Neural cell (in vitro differentiated cells): ENCODE data around the gene ABI2. TPM values are rescaled to one million over a fixed set of nuclear protein-coding genes. Genes with fewer than 3 reads are reported as not detected.

Experiments used
- H2AFZ ChIP-seq: fragments of 200-600, 300-800 bp; sonication (generic), shearing (Covaris generic); 2 replicates; pipeline ENCODE4 v1.6.0; 2014; ENCODE audit warnings: low read depth, mild to moderate bottlenecking, antibody characterized with exemption, low read length, moderate library complexity
- H3F3A ChIP-seq: fragments of 200-600 bp; shearing (Covaris generic); 2 replicates; pipeline ENCODE4 v1.6.1; 2016; ENCODE audit warnings: mild to moderate bottlenecking, moderate library complexity, mixed read lengths, antibody characterized with exemption, low read length; ENCODE audit not compliant: insufficient read depth, poor library complexity, severe bottlenecking
- H3K27ac ChIP-seq: fragments of 200-600, 300-800 bp; sonication (generic), shearing (Covaris generic); 2 replicates; pipeline ENCODE4 v1.5.1; 2014; ENCODE audit warnings: mild to moderate bottlenecking, low read length, moderate library complexity
- H3K27me3 ChIP-seq: fragments of 300-800, 200-600 bp; sonication (generic), shearing (Covaris generic); 2 replicates; pipeline ENCODE4 v1.6.0; 2014; ENCODE audit warnings: mild to moderate bottlenecking, low read depth, low read length, moderate library complexity; ENCODE audit not compliant: insufficient read depth
- H3K36me3 ChIP-seq: fragments of 300-800, 200-600 bp; sonication (generic), shearing (Covaris generic); 2 replicates; pipeline ENCODE4 v1.5.1; 2014; ENCODE audit warnings: mild to moderate bottlenecking, antibody characterized with exemption, low read length, moderate library complexity; ENCODE audit not compliant: insufficient read depth
- H3K4me2 ChIP-seq: fragments of 300-800, 200-600 bp; sonication (generic), shearing (Covaris generic); 2 replicates; pipeline ENCODE4 v1.6.0; 2014; ENCODE audit warnings: mild to moderate bottlenecking, low read length
- H3K4me3 ChIP-seq: fragments of 300-800, 200-600 bp; sonication (generic), shearing (Covaris generic); 2 replicates; pipeline ENCODE4 v1.5.1; 2014; ENCODE audit warnings: mild to moderate bottlenecking, low read length, moderate library complexity
- H3K79me2 ChIP-seq: fragments of 200-600 bp; shearing (Covaris generic); replicated peaks from 2 replicates; pipeline ENCODE4 v1.6.0; 2014; ENCODE audit warnings: mild to moderate bottlenecking, low read length, moderate library complexity; ENCODE audit not compliant: insufficient read depth
- H3K9ac ChIP-seq: fragments of 300-800, 200-600 bp; sonication (generic), shearing (Covaris generic); 2 replicates; pipeline ENCODE4 v1.6.1; 2016; ENCODE audit warnings: mild to moderate bottlenecking, low read length, mixed read lengths
- H3K9me2 ChIP-seq: fragments of 200-600 bp; shearing (Covaris generic); 2 replicates; pipeline ENCODE4 v1.6.1; 2016; ENCODE audit warnings: mild to moderate bottlenecking, low read length, mixed read lengths; ENCODE audit not compliant: insufficient read depth
- H3K9me3 ChIP-seq: fragments of 200-600, 300-800 bp; sonication (generic), shearing (Covaris generic); 2 replicates; pipeline ENCODE4 v1.6.1; 2016; ENCODE audit warnings: mild to moderate bottlenecking, mixed run types, low read length, moderate library complexity, mixed read lengths
- H4K20me1 ChIP-seq: fragments of 200-600 bp; shearing (Covaris generic); 2 replicates; pipeline ENCODE4 v1.6.1; 2016; ENCODE audit warnings: mild to moderate bottlenecking, mixed run types; ENCODE audit not compliant: insufficient read depth
- CTCF ChIP-seq: fragments of 450-650 bp; IDR thresholded peaks from 2 replicates; pipeline ENCODE4 v1.5.1; 2014; ENCODE audit warnings: antibody characterized with exemption, mild to moderate bottlenecking, moderate library complexity; ENCODE audit not compliant: poor library complexity, severe bottlenecking
- EP300 ChIP-seq: fragments of 450-650 bp; conservative IDR thresholded peaks from 2 replicates; pipeline ENCODE4 v1.6.1; 2014; ENCODE audit warnings: antibody characterized with exemption, mild to moderate bottlenecking, moderate library complexity; ENCODE audit not compliant: poor library complexity, severe bottlenecking
- EZH2 ChIP-seq: fragments of 200-600, 300-800 bp; shearing (Covaris generic), sonication (generic); IDR thresholded peaks from 2 replicates; pipeline ENCODE4 v1.6.1; 2014; ENCODE audit warnings: antibody characterized with exemption, low read length, borderline replicate concordance, mild to moderate bottlenecking; ENCODE audit not compliant: insufficient read depth, poor library complexity, severe bottlenecking
- MXI1 ChIP-seq: fragments of 450-650 bp; conservative IDR thresholded peaks from 2 replicates; pipeline ENCODE4 v1.6.1; 2014; ENCODE audit warnings: antibody characterized with exemption, mild to moderate bottlenecking; ENCODE audit not compliant: poor library complexity, severe bottlenecking
- POLR2AphosphoS5 ChIP-seq: IDR thresholded peaks from 2 replicates; pipeline ENCODE4 v1.6.1; 2012
- RAD21 ChIP-seq: fragments of 450-650 bp; conservative IDR thresholded peaks from 2 replicates; pipeline ENCODE4 v1.6.1; 2014; ENCODE audit warnings: antibody characterized with exemption, mild to moderate bottlenecking, moderate library complexity
- REST ChIP-seq: IDR thresholded peaks from 2 replicates; pipeline ENCODE4 v1.6.1; 2012; ENCODE audit warnings: borderline replicate concordance
- SMC3 ChIP-seq: fragments of 450-650 bp; conservative IDR thresholded peaks from 2 replicates; pipeline ENCODE4 v1.6.1; 2014; ENCODE audit warnings: antibody characterized with exemption, mild to moderate bottlenecking, moderate library complexity; ENCODE audit not compliant: poor library complexity
- TAF1 ChIP-seq: IDR thresholded peaks from 2 replicates; pipeline ENCODE4 v1.6.1; 2012; ENCODE audit warnings: low read depth
- polyA plus RNA-seq: library from polyadenylated mRNA; depleted of rRNA; stranded (reverse); fragments of >200 nt; gene quantifications from 2 replicates; pipeline ENCODE4 v1.2.3, GENCODE V29; 2014

The ABI2 gene
- polyA plus RNA-seq, 1 donor from 2014 or later, result 128 TPM

- Histone ChIP-seq H3K79me2 (peaks cover 6% of the 10 kb centered on the region), H2AFZ (no peak overlapping the region)
- no peak for TF ChIP-seq TAF1
- no peak for TF ChIP-seq SMC3
- no peak for TF ChIP-seq REST
- TF ChIP-seq EZH2, result no peak
- no peak for TF ChIP-seq CTCF
- TF ChIP-seq POLR2AphosphoS5, result no peak
- TF ChIP-seq RAD21, result no peak
- no peak for TF ChIP-seq EP300
- TF ChIP-seq MXI1, result no peak
These were observed 112.5 kb downstream of the ABI2 start for GRCh38 chr2:203440671-203441070.

GRCh38 chr2:203441463-203441862, 113.3 kb downstream of the ABI2 start:
- H3K4me3 ChIP-seq, result no peak overlapping the region

More at GRCh38 chr2:203440671-203441070, 112.5 kb downstream of the ABI2 start:
- Histone ChIP-seq H3F3A (no peaks in the 10 kb centered on the region), H3K4me2 (no peak overlapping the region), H3K27ac (no peak overlapping the region), H3K27me3 (no peaks in the 10 kb centered on the region), H3K9me3 (no peaks in the 10 kb centered on the region), H4K20me1 (no peaks in the 10 kb centered on the region), H3K36me3 (peaks cover 12% of the 10 kb centered on the region), H3K9me2 (no peaks in the 10 kb centered on the region), H3K9ac (no peak overlapping the region), H3K4me3 (no peak overlapping the region)

More at GRCh38 chr2:203441463-203441862, 113.3 kb downstream of the ABI2 start:
- no peak for TF ChIP-seq CTCF
- no peak for TF ChIP-seq POLR2AphosphoS5
- no peak for TF ChIP-seq SMC3
- Histone ChIP-seq H3F3A (no peaks in the 10 kb centered on the region), H3K36me3 (peaks cover 16% of the 10 kb centered on the region), H3K9me3 (no peaks in the 10 kb centered on the region), H3K9ac (no peak overlapping the region), H3K27ac (no peak overlapping the region), H3K9me2 (no peaks in the 10 kb centered on the region), H3K27me3 (no peaks in the 10 kb centered on the region), H3K4me2 (no peak overlapping the region), H2AFZ (no peak overlapping the region), H4K20me1 (no peaks in the 10 kb centered on the region), H3K79me2 (peaks cover 6% of the 10 kb centered on the region)
